Vagina (tissue), 2 donors: Measurements from ENCODE around the gene PXDN. TPM values are rescaled to one million over a fixed set of nuclear protein-coding genes. Genes with fewer than 3 reads are reported as not detected.
A peak's percentile ranks its signal among the peaks of the same experiment; 100 is the strongest.

Experiments used
- DNase-seq, 2 donors: peaks; one replicate each; pipeline ENCODE4 v3.0.0-alpha.2; 2017; ENCODE audit errors: extremely low spot score in 2 of 2
- H3K27ac ChIP-seq: fragments of 200-600 bp; sonication (generic); one replicate; pipeline ENCODE4 v1.5.1; 2019
- H3K27me3 ChIP-seq: fragments of 200-600 bp; sonication (generic); one replicate; pipeline ENCODE4 v1.5.1; 2019
- H3K36me3 ChIP-seq, 2 donors: fragments of 200-600 bp; sonication (generic); one replicate each; pipeline ENCODE4 v1.5.1; 2017 to 2019
- H3K4me1 ChIP-seq: fragments of 200-600 bp; sonication (generic); one replicate; pipeline ENCODE4 v1.5.1; 2019
- H3K4me3 ChIP-seq, 2 donors: fragments of 200-600 bp; sonication (generic); 1 replicate in 1 of 2; 2 replicates in 1 of 2; pipeline ENCODE4 v1.5.1; 2016 to 2019
- H3K9me3 ChIP-seq: fragments of 200-600 bp; sonication (generic); one replicate; pipeline ENCODE4 v1.5.1; 2019
- POLR2A ChIP-seq, 2 donors: fragments of 450-650 bp; IDR thresholded peaks; one replicate each; pipeline ENCODE4 v1.6.1; 2017; ENCODE audit warnings: antibody characterized with exemption in 2 of 2, mild to moderate bottlenecking in 2 of 2, moderate library complexity in 2 of 2
- POLR2AphosphoS5 ChIP-seq, 2 donors: sonication (generic); formaldehyde crosslinking; IDR thresholded peaks; one replicate each; pipeline ENCODE4 v1.9.0; 2017; ENCODE audit warnings: antibody characterized with exemption in 2 of 2, mild to moderate bottlenecking in 2 of 2, low read depth in 1 of 2; ENCODE audit not compliant: insufficient read depth in 1 of 2
- intact Hi-C: fragments of 100-400 bp; cut with DNase I; formaldehyde crosslinking; loops from one replicate; pipeline ENCODE4 v1.15.1; 2023
- total RNA-seq: library from RNA; depleted of rRNA; stranded (reverse); fragments of >200 nt; gene quantifications from one replicate; pipeline ENCODE4 v1.2.3, GENCODE V29; 2016
- TF ChIP-seq, protein P1 (sequence below), 3 experiments: fragments of 450-650 bp in 2 of 3; fragments of 200-600 bp in 1 of 3; sonication (generic) in 1 of 3; IDR thresholded peaks; one replicate each; pipeline ENCODE4 v1.5.1; 2017 to 2019; ENCODE audit warnings: antibody characterized with exemption in 3 of 3, mild to moderate bottlenecking in 2 of 3, moderate library complexity in 2 of 3

Gene PXDN
- total RNA-seq, 1 donor from 2014 or later: 33.6 TPM

- Histone ChIP-seq H3K27ac (no peak overlapping the region), H3K27me3 (no peaks in the 10 kb centered on the region), H3K4me3 (no peak overlapping the region), H3K9me3 (no peaks in the 10 kb centered on the region), H3K4me1 (peaks cover 21% of the 10 kb centered on the region), H3K36me3 (peaks cover 0 to 23% of the 10 kb centered on the region in 2 donors)
- DNase-seq: peak; percentile 43 to 80
- TF ChIP-seq POLR2A (IDR thresholded peaks at IDR 0.05) (no peak), POLR2AphosphoS5 (IDR thresholded peaks at IDR 0.05; ENCODE audit: insufficient read depth in 1 of 2, low read depth in 1 of 2) (no peak)
- TF ChIP-seq, protein P1, sequence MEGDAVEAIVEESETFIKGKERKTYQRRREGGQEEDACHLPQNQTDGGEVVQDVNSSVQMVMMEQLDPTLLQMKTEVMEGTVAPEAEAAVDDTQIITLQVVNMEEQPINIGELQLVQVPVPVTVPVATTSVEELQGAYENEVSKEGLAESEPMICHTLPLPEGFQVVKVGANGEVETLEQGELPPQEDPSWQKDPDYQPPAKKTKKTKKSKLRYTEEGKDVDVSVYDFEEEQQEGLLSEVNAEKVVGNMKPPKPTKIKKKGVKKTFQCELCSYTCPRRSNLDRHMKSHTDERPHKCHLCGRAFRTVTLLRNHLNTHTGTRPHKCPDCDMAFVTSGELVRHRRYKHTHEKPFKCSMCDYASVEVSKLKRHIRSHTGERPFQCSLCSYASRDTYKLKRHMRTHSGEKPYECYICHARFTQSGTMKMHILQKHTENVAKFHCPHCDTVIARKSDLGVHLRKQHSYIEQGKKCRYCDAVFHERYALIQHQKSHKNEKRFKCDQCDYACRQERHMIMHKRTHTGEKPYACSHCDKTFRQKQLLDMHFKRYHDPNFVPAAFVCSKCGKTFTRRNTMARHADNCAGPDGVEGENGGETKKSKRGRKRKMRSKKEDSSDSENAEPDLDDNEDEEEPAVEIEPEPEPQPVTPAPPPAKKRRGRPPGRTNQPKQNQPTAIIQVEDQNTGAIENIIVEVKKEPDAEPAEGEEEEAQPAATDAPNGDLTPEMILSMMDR (IDR thresholded peaks at IDR 0.05): no peak
- intact Hi-C loops: loop anchor here (5.0 to 10.0 kb wide), 2 partner anchors 92 to 1925 kb away; partner anchors contain the start of genes PXDN and RPS7
Measured at GRCh38 chr2:1650085-1650872, 94.0 kb downstream of the PXDN start.

GRCh38 chr2:1649103-1650084 is 94.9 kb downstream of the PXDN start:
- H3K4me1 ChIP-seq: peaks cover 21% of the 10 kb centered on the region
- TF ChIP-seq POLR2A (IDR thresholded peaks at IDR 0.05) (no peak), POLR2AphosphoS5 (IDR thresholded peaks at IDR 0.05; ENCODE audit: insufficient read depth in 1 of 2, low read depth in 1 of 2) (no peak)
- TF ChIP-seq, protein P1 (IDR thresholded peaks at IDR 0.05): no peak
- no peaks in the 10 kb centered on the region for H3K9me3 ChIP-seq
- intact Hi-C loops: loop anchor here (5.0 to 10.0 kb wide), 2 partner anchors 93 to 1925 kb away; partner anchors contain the start of genes PXDN and RPS7
- no peaks in the 10 kb centered on the region for H3K27me3 ChIP-seq
- peaks cover 0 to 23% of the 10 kb centered on the region in 2 donors for H3K36me3 ChIP-seq
- H3K4me3 ChIP-seq: no peak overlapping the region
- H3K27ac ChIP-seq: no peak overlapping the region
- peak; percentile 77 to 78 for DNase-seq

DNA sequence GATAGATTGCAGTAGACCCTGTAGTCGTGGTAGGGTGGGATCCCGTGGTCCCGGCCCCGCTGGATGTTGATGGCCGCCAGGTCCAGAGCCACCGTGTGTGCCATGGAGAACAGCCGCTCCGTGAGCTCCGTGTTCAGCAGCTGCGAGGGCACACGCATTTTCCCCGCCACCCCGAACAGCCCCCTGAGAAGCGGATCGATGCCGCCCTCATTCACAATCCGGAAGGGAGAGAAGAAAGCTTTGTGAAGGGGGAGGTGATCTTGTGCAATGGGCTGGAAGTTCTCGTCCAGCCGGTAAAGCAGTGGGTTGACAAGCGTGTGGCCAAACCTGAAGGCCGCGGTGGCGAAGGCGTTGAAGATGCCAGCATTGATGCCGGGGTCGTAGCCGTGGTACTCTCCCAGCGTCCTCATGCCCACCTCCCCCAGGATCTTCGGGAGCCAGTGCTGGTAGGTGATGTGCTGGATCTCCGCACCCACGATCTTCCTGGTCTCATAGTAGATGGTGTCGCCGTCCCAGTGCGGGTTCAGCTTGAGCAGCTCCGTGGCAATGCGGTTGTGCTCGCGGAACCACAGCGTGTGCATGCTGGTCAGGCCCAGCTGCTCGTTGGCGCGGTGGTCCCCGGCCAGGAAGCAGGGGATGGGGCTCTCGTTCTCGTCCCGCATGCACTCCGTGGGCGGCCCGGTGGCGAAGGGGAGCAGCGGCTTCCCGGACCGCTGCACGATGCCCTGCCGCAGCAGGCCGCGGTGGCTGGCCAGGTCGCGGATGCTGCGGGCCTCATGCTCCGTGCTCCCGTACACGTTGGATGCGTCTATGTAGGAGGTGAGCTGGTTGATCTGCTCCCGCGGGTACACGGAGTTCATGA is 95.8 kb downstream of the PXDN start:
- H3K27ac ChIP-seq: no peak overlapping the region
- DNase-seq: peak; percentile 65 to 88
- TF ChIP-seq POLR2AphosphoS5 (IDR thresholded peaks at IDR 0.05; ENCODE audit: insufficient read depth in 1 of 2, low read depth in 1 of 2): no peak
- no peak for TF ChIP-seq POLR2A (IDR thresholded peaks at IDR 0.05)
- TF ChIP-seq, protein P1 (IDR thresholded peaks at IDR 0.05): no peak
- intact Hi-C loops: no loop called here
- H3K4me3 ChIP-seq: no peak overlapping the region
- peaks cover 0 to 31% of the 10 kb centered on the region in 2 donors for H3K36me3 ChIP-seq
- H3K27me3 ChIP-seq: no peaks in the 10 kb centered on the region
- H3K4me1 ChIP-seq: peaks cover 13% of the 10 kb centered on the region
- H3K9me3 ChIP-seq: no peaks in the 10 kb centered on the region

DNA sequence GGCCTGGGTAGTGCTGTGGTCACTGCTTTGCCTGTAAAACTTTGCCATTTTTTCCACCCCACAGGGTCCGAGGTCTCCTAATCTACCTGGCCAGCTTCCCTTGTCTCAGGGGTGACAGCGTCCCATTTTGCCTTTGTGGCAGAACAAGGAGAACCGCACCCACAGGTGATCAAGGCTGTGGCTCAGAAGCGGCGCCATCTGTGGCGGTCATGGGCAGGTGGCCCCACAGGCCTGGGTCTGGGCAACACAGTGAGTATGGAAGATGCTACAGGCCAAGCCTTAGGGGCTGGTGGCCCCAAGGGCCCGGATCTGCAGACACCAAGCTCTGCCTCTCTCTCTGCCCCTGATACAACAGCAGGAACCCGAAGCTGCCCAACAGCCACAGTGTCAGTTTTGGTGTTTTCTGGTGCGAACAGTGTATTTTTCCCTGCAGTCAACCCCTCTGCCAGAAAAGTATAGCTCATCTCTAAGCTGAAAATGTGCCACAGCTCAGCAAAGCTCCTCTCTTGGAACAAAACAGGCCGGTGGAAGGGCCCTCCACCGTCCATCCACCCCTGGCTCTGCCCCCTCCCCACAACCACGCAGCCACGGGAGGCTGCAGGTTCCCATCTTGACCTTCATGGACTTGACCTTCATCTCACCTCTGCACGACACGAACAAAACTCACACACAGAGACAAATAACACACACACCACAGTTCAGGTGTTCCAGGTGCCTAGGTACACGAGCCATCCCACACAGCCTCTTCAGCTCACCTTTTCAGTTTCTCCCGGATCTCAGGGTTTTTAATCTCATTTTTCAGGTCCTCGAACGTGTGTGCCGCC is 96.7 kb downstream of the PXDN start:
- intact Hi-C loops: no loop called here
- Histone ChIP-seq H3K27me3 (no peaks in the 10 kb centered on the region), H3K9me3 (no peaks in the 10 kb centered on the region), H3K36me3 (peaks cover 0 to 38% of the 10 kb centered on the region in 2 donors), H3K4me3 (no peak overlapping the region), H3K27ac (no peak overlapping the region), H3K4me1 (peaks cover 5% of the 10 kb centered on the region)
- DNase-seq: peak; percentile 71 to 74
- TF ChIP-seq POLR2AphosphoS5 (IDR thresholded peaks at IDR 0.05; ENCODE audit: insufficient read depth in 1 of 2, low read depth in 1 of 2) (no peak), POLR2A (IDR thresholded peaks at IDR 0.05) (no peak)
- TF ChIP-seq, protein P1 (IDR thresholded peaks at IDR 0.05): no peak
